Heart left ventricle (tissue), 16 donors: ENCODE results near the gene SND1. TPM values are rescaled to one million over a fixed set of nuclear protein-coding genes. Genes with fewer than 3 reads are reported as not detected.

ENCODE experiments used
- ATAC-seq, 4 donors: fragments of 200-7000 bp; cut with Tn5 transposase; one replicate each; pipeline ENCODE4 v1.9.1; 2020 to 2022; ENCODE audit warnings: moderate library complexity in 4 of 4, mild to moderate bottlenecking in 3 of 4, moderate number of reproducible peaks in 1 of 4
- DNase-seq, 5 donors: peaks; one replicate each; pipeline ENCODE4 v3.0.0-alpha.2; 2020
- H3K27ac ChIP-seq, 12 donors: fragments of 200-600 bp; sonication (generic) in 4 of 12; one replicate each; pipeline versions ENCODE4 v1.5.0 to v1.8.0; 2016 to 2022; ENCODE audit warnings: mild to moderate bottlenecking in 2 of 12
- H3K27me3 ChIP-seq, 9 donors: fragments of 200-600 bp; sonication (generic) in 2 of 9; one replicate each; pipeline versions ENCODE4 v1.5.1 to v1.8.0; 2016 to 2022; ENCODE audit warnings: mild to moderate bottlenecking in 3 of 9
- H3K36me3 ChIP-seq, 9 donors: fragments of 200-600 bp; sonication (generic) in 2 of 9; one replicate each; pipeline versions ENCODE4 v1.5.0 to v1.8.0; 2018 to 2022; ENCODE audit warnings: mild to moderate bottlenecking in 2 of 9
- H3K4me1 ChIP-seq, 12 donors: fragments of 200-600 bp; sonication (generic) in 4 of 12; one replicate each; pipeline versions ENCODE4 v1.5.0 to v1.8.0; 2016 to 2022; ENCODE audit warnings: mild to moderate bottlenecking in 3 of 12
- H3K4me3 ChIP-seq, 12 donors: fragments of 200-600 bp; sonication (generic) in 4 of 12; one replicate each; pipeline versions ENCODE4 v1.5.0 to v1.8.0; 2017 to 2022; ENCODE audit warnings: mild to moderate bottlenecking in 9 of 12, moderate library complexity in 4 of 12
- H3K9me3 ChIP-seq, 12 donors: fragments of 200-600 bp; sonication (generic) in 4 of 12; one replicate each; pipeline versions ENCODE4 v1.5.0 to v1.8.0; 2016 to 2022; ENCODE audit warnings: mild to moderate bottlenecking in 1 of 12
- POLR2A ChIP-seq, 2 donors: fragments of 450-650 bp; IDR thresholded peaks; one replicate each; pipeline ENCODE4 v1.6.1; 2017; ENCODE audit warnings: antibody characterized with exemption in 2 of 2, mild to moderate bottlenecking in 2 of 2, moderate library complexity in 2 of 2
- WGBS, 4 donors: extraction: QIAGEN DNeasy Blood & Tissue Kit in 2 of 4; methylation state at CpG; one replicate each; pipeline versions ENCODE4 v1.1.5 to v1.1.7; 2013 to 2018; 5-methylcytosine and 5-hydroxymethylcytosine counted together
- intact Hi-C, 10 donors: fragments of 100-400 bp; cut with DNase I; formaldehyde crosslinking; loops; one replicate each; pipeline versions ENCODE4 v1.11.1 to v1.14.2; 2022
- polyA plus RNA-seq, 2 donors: library from polyadenylated mRNA; stranded (reverse); fragments of 200-250 nt; gene quantifications; one replicate each; pipeline ENCODE4 v1.2.3, GENCODE V29; 2013
- total RNA-seq, 9 donors: library from RNA; depleted of rRNA in 2 of 9; stranded (reverse); fragments of >200 nt in 2 of 9; fragmentation: NEBNext Ultra II Directional in 3 of 9; extraction: Animal tissue kit (Norgen Biotek cat#: 25700) in 3 of 9; gene quantifications; one replicate each; pipeline versions ENCODE4 v1.1.0 to v1.2.4, GENCODE V29; 2016 to 2023
- TF ChIP-seq, protein P1 (sequence below), 12 donors: fragments of 200-600 bp; sonication (generic) in 4 of 12; IDR thresholded peaks; one replicate each; pipeline versions ENCODE4 v1.5.0 to v1.8.0; 2018 to 2022; ENCODE audit warnings: antibody characterized with exemption in 12 of 12, mild to moderate bottlenecking in 5 of 12
- donor health status: ischemic (EF 13 %, LVEDD 7.1; RV severe dilation, severe dysfunction).
- donor health status: healthy with polysubstance abuse.
- donor health status: DM: no; HTN: yes; CAD: no.
- donor health status: DM: no; HTN: no; CAD: no.
- donor health status: ischemic (EF 25% LVEDD 6.9; RV normal size, moderate dysfunction).
- donor health status: ischemic (EF 25% LVEDD 5.7; RV mildly dilated, moderate dysfunction).
- donor health status: healthy.
- donor health status: DM: yes; HTN: yes; CAD: no.
- donor health status: ischemic (EF 35%, LVEDD 5.7; RV mildly dilated, moderate dysfunction).
- donor health status: nonischemic (EF 11% LVEDD 7.7; RV severe dilation, severe dysfunction).
- donor health status: DM: yes; HTN: yes; CAD: no.
- donor health status: PGD.
- donor health status: ischemic (EF 29% LVEDD 5.4; RV normal size, mild dysfunction).
- donor health status: nonischemic (EF 23%, LVEDD 6.1; RV moderate dilation, normal function).

SND1 gene
- total and polyA plus RNA-seq, 11 donors, result 45.6 to 115 (median 76.3) TPM

DNA sequence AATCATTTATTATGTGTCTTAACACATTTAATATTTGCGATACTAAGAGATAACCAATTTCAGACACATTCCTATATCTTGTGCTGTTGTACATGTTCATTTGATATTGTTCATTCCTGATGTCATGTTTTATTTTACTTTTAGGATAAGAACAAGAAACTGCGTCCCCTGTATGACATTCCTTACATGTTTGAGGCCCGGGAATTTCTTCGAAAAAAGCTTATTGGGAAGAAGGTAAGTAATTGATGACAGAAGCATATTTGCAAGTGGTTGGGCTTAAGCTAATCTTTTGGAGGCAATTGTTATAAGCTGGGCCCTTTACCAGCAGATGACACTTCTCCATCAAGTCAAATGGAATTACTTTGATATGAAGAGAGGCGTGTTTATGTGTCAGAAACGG, 155.3 kb downstream of the SND1 start:
- no peak for TF ChIP-seq POLR2A (IDR thresholded peaks at IDR 0.05)
- TF ChIP-seq, protein P1, sequence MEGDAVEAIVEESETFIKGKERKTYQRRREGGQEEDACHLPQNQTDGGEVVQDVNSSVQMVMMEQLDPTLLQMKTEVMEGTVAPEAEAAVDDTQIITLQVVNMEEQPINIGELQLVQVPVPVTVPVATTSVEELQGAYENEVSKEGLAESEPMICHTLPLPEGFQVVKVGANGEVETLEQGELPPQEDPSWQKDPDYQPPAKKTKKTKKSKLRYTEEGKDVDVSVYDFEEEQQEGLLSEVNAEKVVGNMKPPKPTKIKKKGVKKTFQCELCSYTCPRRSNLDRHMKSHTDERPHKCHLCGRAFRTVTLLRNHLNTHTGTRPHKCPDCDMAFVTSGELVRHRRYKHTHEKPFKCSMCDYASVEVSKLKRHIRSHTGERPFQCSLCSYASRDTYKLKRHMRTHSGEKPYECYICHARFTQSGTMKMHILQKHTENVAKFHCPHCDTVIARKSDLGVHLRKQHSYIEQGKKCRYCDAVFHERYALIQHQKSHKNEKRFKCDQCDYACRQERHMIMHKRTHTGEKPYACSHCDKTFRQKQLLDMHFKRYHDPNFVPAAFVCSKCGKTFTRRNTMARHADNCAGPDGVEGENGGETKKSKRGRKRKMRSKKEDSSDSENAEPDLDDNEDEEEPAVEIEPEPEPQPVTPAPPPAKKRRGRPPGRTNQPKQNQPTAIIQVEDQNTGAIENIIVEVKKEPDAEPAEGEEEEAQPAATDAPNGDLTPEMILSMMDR (IDR thresholded peaks at IDR 0.05), result no peak
- DNase-seq (no peak), ATAC-seq (no peak)
- intact Hi-C loops, result no loop called here
- Histone ChIP-seq H3K4me3 (no peak overlapping the region), H3K9me3 (no peaks in the 10 kb centered on the region), H3K4me1 (peaks cover 0 to 5% (median 0%) of the 10 kb centered on the region in 12 donors), H3K36me3 (peaks cover 0 to 24% (median 0%) of the 10 kb centered on the region in 9 donors), H3K27ac (no peak overlapping the region), H3K27me3 (no peaks in the 10 kb centered on the region)
- 80 to 86% (median 81%) methylated on average over 6 of the region's 6 CpGs for WGBS, 4 donors

DNA sequence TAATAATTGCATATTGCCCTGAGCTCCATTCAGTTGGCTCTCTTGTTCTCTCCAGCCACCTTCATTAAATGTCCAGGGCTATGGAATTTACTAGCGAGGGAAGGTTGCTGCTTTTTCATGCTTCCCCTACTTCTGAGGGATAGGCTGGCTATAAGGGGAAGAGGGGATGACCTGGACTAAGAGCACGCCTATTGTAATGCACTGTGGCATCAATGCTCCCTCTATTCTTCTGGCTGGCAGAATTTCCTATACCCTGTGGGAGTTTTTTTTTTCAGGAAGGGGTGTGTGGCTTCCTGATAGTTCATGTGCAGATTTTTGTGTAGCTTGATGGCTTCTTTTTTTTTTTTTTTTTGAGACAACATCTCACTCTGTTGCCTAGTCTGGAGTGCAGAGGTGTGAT, 155.8 kb downstream of the SND1 start:
- TF ChIP-seq, protein P1 (IDR thresholded peaks at IDR 0.05), result no peak
- TF ChIP-seq POLR2A (IDR thresholded peaks at IDR 0.05), result no peak
- ATAC-seq, result no peak
- DNase-seq, result no peak
- 91 to 97% (median 92%) methylated on average over 2 of the region's 2 CpGs for WGBS, 4 donors
- no peak overlapping the region for H3K27ac ChIP-seq
- H3K36me3 ChIP-seq, result peaks cover 0 to 24% (median 0%) of the 10 kb centered on the region in 9 donors
- no peaks in the 10 kb centered on the region for H3K27me3 ChIP-seq
- peaks cover 0 to 7% (median 0%) of the 10 kb centered on the region in 12 donors for H3K4me1 ChIP-seq
- no peaks in the 10 kb centered on the region for H3K9me3 ChIP-seq
- H3K4me3 ChIP-seq, result no peak overlapping the region
- intact Hi-C loops, result no loop called here

GRCh38 chr7:127809261-127809702, 157.3 kb downstream of the SND1 start:
- no peaks in the 10 kb centered on the region for H3K9me3 ChIP-seq
- WGBS, 4 donors, result 51 to 72% (median 65%) methylated on average over 3 of the region's 3 CpGs
- intact Hi-C loops, result no loop called here
- ATAC-seq (peak in 2 of 4 donors; percentile 36 to 46), DNase-seq (no peak)
- no peaks in the 10 kb centered on the region for H3K27me3 ChIP-seq
- H3K27ac ChIP-seq, result no peak overlapping the region
- H3K4me1 ChIP-seq, result peaks cover 0 to 13% (median 1%) of the 10 kb centered on the region in 12 donors
- TF ChIP-seq, protein P1 (IDR thresholded peaks at IDR 0.05), result no peak
- TF ChIP-seq POLR2A (IDR thresholded peaks at IDR 0.05), result no peak
- H3K36me3 ChIP-seq, result peaks cover 0 to 24% (median 0%) of the 10 kb centered on the region in 9 donors
- no peak overlapping the region for H3K4me3 ChIP-seq

DNA sequence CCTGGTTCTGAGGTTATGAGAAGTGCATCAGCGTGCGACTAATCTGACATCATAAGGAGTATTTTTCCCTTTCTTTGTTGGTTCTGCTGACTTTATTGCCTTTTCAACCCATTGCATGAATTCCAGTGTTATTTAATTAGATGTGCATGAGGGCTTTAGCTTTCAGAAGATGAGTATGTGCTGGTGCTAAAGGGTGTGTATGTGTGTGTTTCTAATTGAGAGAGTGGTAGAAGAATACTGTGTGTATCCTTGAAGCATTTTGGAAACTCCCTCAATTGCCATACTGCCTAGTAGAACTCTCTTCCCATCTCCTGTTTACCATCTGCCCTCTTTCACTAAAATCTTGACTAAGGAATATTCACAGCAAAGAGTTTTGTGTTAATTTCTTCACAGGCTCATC, 158.1 kb downstream of the SND1 start:
- no peak overlapping the region for H3K27ac ChIP-seq
- no peaks in the 10 kb centered on the region for H3K9me3 ChIP-seq
- intact Hi-C loops, result no loop called here
- ATAC-seq, result no peak
- TF ChIP-seq, protein P1 (IDR thresholded peaks at IDR 0.05), result no peak
- no peak for TF ChIP-seq POLR2A (IDR thresholded peaks at IDR 0.05)
- no peaks in the 10 kb centered on the region for H3K27me3 ChIP-seq
- no peak overlapping the region for H3K4me3 ChIP-seq
- H3K4me1 ChIP-seq, result peaks cover 0 to 13% (median 1%) of the 10 kb centered on the region in 12 donors
- no peak for DNase-seq
- WGBS, 4 donors, result 98 to 100% (median 99%) methylated on average over 2 of the region's 2 CpGs
- H3K36me3 ChIP-seq, result peaks cover 0 to 24% (median 0%) of the 10 kb centered on the region in 9 donors
